ENCODE data around the gene SLC6A11. TPM values are rescaled to one million over a fixed set of nuclear protein-coding genes. Genes with fewer than 3 reads are reported as not detected.

SLC6A11 gene
- polyA plus RNA-seq, 1 donor (not counting 4 experiments of a cell fraction or from before 2014, with no cell fraction given): 9.8 TPM

DNA sequence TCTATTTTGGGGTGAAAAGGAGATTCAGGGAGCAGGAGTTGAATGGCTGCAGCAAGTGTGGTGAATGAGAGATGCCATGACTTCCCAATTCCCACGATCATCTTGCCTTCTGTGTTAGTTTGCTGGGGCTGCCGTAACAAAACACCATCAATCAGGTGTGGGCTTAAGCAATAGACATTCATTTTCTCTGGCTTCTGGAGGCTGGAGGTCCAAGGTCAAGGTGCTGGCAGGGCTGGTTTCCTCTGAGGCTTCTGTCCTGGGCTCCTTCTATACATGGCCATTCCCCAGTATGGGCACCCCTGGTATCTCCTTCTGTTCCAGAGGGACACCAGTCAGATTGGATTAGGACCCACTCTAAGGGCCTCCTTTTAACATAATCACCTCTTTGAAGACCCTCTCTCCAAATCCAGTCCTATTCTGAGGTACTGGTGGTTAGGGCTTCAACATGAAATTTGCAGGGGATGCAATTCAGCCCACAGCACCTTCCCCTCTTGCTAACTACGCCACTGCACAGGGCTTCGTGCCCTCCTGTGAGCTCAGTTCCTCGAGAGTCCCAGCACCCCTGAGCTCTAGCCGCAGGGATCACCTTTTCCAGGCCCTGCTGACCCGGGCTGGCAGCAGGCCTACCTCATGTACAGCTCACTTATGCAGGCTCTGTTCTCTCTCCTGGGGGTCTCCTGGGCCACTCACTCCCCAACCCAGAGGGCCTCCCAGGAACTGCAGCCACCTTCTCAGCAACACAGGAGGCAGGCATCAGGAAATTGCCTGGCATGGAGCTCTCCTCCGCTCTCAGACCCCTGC, 37.3 kb upstream of the SLC6A11 start:
- Histone ChIP-seq H3K79me2 (ENCODE audit: control insufficient read depth, insufficient read depth, low read length) (no peaks in the 10 kb centered on the region), H3K27me3 (ENCODE audit: control insufficient read depth, extremely low read depth, insufficient read depth, low read length) (no peaks in the 10 kb centered on the region), H3K4me3 (ENCODE audit: control insufficient read depth in 2 of 3, extremely low read depth in 1 of 3, insufficient read depth in 2 of 3, low read depth in 1 of 3, low read length in 3 of 3) (no peak overlapping the region), H4K20me1 (ENCODE audit: control insufficient read depth, extremely low read depth, insufficient read depth, low read length) (no peaks in the 10 kb centered on the region), H3K9me3 (ENCODE audit: control insufficient read depth, low read depth, low read length) (no peaks in the 10 kb centered on the region), H3K36me3 (ENCODE audit: control insufficient read depth in 2 of 2, extremely low read depth in 1 of 2, insufficient read depth in 2 of 2, low read length in 2 of 2) (no peaks in the 10 kb centered on the region), H3K9ac (ENCODE audit: control insufficient read depth, extremely low read depth, insufficient read depth, low read length) (no peak overlapping the region), H2AFZ (ENCODE audit: control insufficient read depth, low read length) (no peak overlapping the region), H3K4me2 (ENCODE audit: control insufficient read depth, extremely low read depth, insufficient read depth, low read depth, low read length) (no peak overlapping the region), H3K9me1 (ENCODE audit: control insufficient read depth, extremely low read depth, insufficient read depth, low read length) (no peaks in the 10 kb centered on the region), H3K4me1 (ENCODE audit: control insufficient read depth, extremely low read depth, insufficient read depth, low read length) (peaks cover 18% of the 10 kb centered on the region), H3K27ac (ENCODE audit: control insufficient read depth, insufficient read depth, low read length) (no peak overlapping the region)
- dilution Hi-C loops (cut with MboI; ENCODE audit: extremely low pct_ligation_motif_present, low sequenced_read_pairs): no loop called here
- DNase-seq (ENCODE audit: low read depth, low spot score) (no peak), FAIRE-seq (no peak)
- TF ChIP-seq, protein P1, sequence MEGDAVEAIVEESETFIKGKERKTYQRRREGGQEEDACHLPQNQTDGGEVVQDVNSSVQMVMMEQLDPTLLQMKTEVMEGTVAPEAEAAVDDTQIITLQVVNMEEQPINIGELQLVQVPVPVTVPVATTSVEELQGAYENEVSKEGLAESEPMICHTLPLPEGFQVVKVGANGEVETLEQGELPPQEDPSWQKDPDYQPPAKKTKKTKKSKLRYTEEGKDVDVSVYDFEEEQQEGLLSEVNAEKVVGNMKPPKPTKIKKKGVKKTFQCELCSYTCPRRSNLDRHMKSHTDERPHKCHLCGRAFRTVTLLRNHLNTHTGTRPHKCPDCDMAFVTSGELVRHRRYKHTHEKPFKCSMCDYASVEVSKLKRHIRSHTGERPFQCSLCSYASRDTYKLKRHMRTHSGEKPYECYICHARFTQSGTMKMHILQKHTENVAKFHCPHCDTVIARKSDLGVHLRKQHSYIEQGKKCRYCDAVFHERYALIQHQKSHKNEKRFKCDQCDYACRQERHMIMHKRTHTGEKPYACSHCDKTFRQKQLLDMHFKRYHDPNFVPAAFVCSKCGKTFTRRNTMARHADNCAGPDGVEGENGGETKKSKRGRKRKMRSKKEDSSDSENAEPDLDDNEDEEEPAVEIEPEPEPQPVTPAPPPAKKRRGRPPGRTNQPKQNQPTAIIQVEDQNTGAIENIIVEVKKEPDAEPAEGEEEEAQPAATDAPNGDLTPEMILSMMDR (optimal IDR thresholded peaks at IDR 0.05 in 1 of 3, IDR thresholded peaks at IDR 0.05 in 1 of 3, conservative IDR thresholded peaks at IDR 0.05 in 1 of 3; ENCODE audit: extremely low read depth in 1 of 3, insufficient read depth in 2 of 3, low read length in 3 of 3): no peak
- TF ChIP-seq EZH2 (IDR thresholded peaks at IDR 0.05; ENCODE audit: low read length): no peak

DNA sequence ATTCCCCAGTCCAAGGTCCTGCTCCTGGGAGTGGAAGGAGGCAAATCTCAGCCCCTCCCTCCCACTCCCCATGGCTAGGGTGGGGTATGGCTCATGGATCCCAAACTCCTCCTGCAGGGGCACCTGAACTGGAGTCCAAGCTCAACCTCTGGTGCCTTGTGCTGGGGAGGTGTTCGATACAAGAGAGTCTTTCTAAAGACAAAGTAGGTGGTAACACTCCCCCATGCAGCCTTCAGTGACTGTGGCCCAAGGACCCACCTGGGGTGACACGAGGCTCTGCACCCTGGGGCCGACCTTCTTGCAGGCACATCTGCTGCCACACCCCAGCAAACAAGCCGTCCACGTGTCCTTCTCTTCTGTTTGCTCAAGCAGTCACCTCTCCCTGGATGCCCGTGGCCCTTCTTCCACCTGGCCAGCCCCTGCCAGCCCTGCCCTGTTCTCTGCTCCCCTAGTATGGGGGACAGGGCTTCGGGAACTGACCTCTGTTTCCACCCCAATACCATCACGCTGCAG, 36.7 kb upstream of the SLC6A11 start:
- dilution Hi-C loops (cut with MboI; ENCODE audit: extremely low pct_ligation_motif_present, low sequenced_read_pairs): no loop called here
- Histone ChIP-seq H3K36me3 (ENCODE audit: control insufficient read depth in 2 of 2, extremely low read depth in 1 of 2, insufficient read depth in 2 of 2, low read length in 2 of 2) (no peaks in the 10 kb centered on the region), H3K27ac (ENCODE audit: control insufficient read depth, insufficient read depth, low read length) (no peak overlapping the region), H3K79me2 (ENCODE audit: control insufficient read depth, insufficient read depth, low read length) (no peaks in the 10 kb centered on the region), H3K9ac (ENCODE audit: control insufficient read depth, extremely low read depth, insufficient read depth, low read length) (no peak overlapping the region), H3K27me3 (ENCODE audit: control insufficient read depth, extremely low read depth, insufficient read depth, low read length) (no peaks in the 10 kb centered on the region), H3K4me2 (ENCODE audit: control insufficient read depth, extremely low read depth, insufficient read depth, low read depth, low read length) (no peak overlapping the region), H3K4me1 (ENCODE audit: control insufficient read depth, extremely low read depth, insufficient read depth, low read length) (peaks cover 23% of the 10 kb centered on the region), H3K9me1 (ENCODE audit: control insufficient read depth, extremely low read depth, insufficient read depth, low read length) (no peaks in the 10 kb centered on the region), H3K4me3 (ENCODE audit: control insufficient read depth in 2 of 3, extremely low read depth in 1 of 3, insufficient read depth in 2 of 3, low read depth in 1 of 3, low read length in 3 of 3) (no peak overlapping the region), H2AFZ (ENCODE audit: control insufficient read depth, low read length) (no peak overlapping the region), H3K9me3 (ENCODE audit: control insufficient read depth, low read depth, low read length) (no peaks in the 10 kb centered on the region), H4K20me1 (ENCODE audit: control insufficient read depth, extremely low read depth, insufficient read depth, low read length) (no peaks in the 10 kb centered on the region)
- FAIRE-seq: no peak
- DNase-seq (ENCODE audit: low read depth, low spot score): no peak
- no peak for TF ChIP-seq EZH2 (IDR thresholded peaks at IDR 0.05; ENCODE audit: low read length)
- TF ChIP-seq, protein P1 (optimal IDR thresholded peaks at IDR 0.05 in 1 of 3, IDR thresholded peaks at IDR 0.05 in 1 of 3, conservative IDR thresholded peaks at IDR 0.05 in 1 of 3; ENCODE audit: extremely low read depth in 1 of 3, insufficient read depth in 2 of 3, low read length in 3 of 3): no peak
